ENCODE data around the gene MSH3.

MSH3 gene

DNA sequence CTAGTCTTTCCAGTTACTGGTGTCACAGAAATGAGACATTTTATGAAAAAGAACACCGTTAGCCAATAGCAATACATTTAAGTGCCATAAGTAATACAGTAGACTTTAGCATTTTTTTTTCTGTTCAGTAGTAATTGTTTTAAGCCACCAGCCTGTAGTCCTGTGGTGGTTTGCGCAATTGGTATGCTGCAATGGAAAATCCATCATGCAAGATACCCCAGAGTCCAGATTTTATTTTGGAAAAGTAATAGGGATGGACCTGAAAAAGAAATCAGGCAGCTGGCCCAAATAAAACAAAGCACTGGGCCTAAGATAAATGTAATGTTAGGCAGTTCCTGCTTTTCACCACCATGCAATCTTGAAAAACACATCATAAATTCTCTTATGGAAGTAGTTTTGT is 211.1 kb downstream of the MSH3 start:
- H3F3A ChIP-seq (ENCODE audit: low read depth) = no peaks in the 10 kb centered on the region
- H3K4me3 ChIP-seq (ENCODE audit: low read length, poor library complexity, severe bottlenecking) = no peak overlapping the region
- no peak overlapping the region for H3K4me2 ChIP-seq (ENCODE audit: low read depth, low read length, poor library complexity, severe bottlenecking)
- no peaks in the 10 kb centered on the region for H3K9me2 ChIP-seq (replicated peaks; ENCODE audit: low read depth, low read length)
- no peaks in the 10 kb centered on the region for H3K79me2 ChIP-seq (ENCODE audit: insufficient read depth, low read length)
- no peaks in the 10 kb centered on the region for H4K20me1 ChIP-seq (ENCODE audit: insufficient read depth, low read length, poor library complexity, severe bottlenecking)
- no peak overlapping the region for H2AFZ ChIP-seq (ENCODE audit: low read length)
- H3K27me3 ChIP-seq (ENCODE audit: insufficient read depth, low read length, poor library complexity, severe bottlenecking) = no peaks in the 10 kb centered on the region
- H3K36me3 ChIP-seq (ENCODE audit: insufficient read depth, low read length) = peaks cover 47% of the 10 kb centered on the region
- TF ChIP-seq, protein P1, sequence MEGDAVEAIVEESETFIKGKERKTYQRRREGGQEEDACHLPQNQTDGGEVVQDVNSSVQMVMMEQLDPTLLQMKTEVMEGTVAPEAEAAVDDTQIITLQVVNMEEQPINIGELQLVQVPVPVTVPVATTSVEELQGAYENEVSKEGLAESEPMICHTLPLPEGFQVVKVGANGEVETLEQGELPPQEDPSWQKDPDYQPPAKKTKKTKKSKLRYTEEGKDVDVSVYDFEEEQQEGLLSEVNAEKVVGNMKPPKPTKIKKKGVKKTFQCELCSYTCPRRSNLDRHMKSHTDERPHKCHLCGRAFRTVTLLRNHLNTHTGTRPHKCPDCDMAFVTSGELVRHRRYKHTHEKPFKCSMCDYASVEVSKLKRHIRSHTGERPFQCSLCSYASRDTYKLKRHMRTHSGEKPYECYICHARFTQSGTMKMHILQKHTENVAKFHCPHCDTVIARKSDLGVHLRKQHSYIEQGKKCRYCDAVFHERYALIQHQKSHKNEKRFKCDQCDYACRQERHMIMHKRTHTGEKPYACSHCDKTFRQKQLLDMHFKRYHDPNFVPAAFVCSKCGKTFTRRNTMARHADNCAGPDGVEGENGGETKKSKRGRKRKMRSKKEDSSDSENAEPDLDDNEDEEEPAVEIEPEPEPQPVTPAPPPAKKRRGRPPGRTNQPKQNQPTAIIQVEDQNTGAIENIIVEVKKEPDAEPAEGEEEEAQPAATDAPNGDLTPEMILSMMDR (conservative IDR thresholded peaks at IDR 0.05; ENCODE audit: low read length) = no peak
- TF ChIP-seq EZH2phosphoT487 (IDR thresholded peaks at IDR 0.05; ENCODE audit: borderline replicate concordance) = no peak
- no peak overlapping the region for H3K9ac ChIP-seq (ENCODE audit: low read depth, low read length, poor library complexity, severe bottlenecking)
- no peaks in the 10 kb centered on the region for H3K4me1 ChIP-seq (ENCODE audit: insufficient read depth, low read length, poor library complexity, severe bottlenecking)
- no peaks in the 10 kb centered on the region for H3K9me3 ChIP-seq (ENCODE audit: insufficient read depth, low read depth, low read length)

DNA sequence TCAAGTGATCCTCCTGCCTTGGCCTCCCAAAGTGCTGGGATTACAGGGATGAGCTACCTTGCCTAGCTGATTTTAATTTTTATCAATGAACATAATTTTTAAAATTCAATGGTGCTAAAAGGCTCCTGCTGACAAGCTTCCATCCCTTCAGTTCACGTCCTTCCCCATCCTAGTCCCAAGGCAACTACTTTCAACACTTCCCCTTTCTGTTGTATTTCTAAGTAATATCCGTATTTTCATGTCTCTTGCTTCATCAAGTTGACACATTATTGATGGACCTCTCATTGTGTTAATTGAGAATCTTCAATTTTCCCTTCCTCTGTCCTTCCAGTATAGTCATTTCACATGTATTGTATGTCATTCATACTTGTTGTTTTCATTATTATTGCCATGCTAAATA is 211.9 kb downstream of the MSH3 start:
- no peak overlapping the region for H3K9ac ChIP-seq (ENCODE audit: low read depth, low read length, poor library complexity, severe bottlenecking)
- no peaks in the 10 kb centered on the region for H3K79me2 ChIP-seq (ENCODE audit: insufficient read depth, low read length)
- TF ChIP-seq, protein P1 (conservative IDR thresholded peaks at IDR 0.05; ENCODE audit: low read length) = no peak
- TF ChIP-seq EZH2phosphoT487 (IDR thresholded peaks at IDR 0.05; ENCODE audit: borderline replicate concordance) = no peak
- H3K9me3 ChIP-seq (ENCODE audit: insufficient read depth, low read depth, low read length) = no peaks in the 10 kb centered on the region
- no peaks in the 10 kb centered on the region for H3F3A ChIP-seq (ENCODE audit: low read depth)
- H4K20me1 ChIP-seq (ENCODE audit: insufficient read depth, low read length, poor library complexity, severe bottlenecking) = no peaks in the 10 kb centered on the region
- peaks cover 46% of the 10 kb centered on the region for H3K36me3 ChIP-seq (ENCODE audit: insufficient read depth, low read length)
- no peaks in the 10 kb centered on the region for H3K4me1 ChIP-seq (ENCODE audit: insufficient read depth, low read length, poor library complexity, severe bottlenecking)
- no peak overlapping the region for H2AFZ ChIP-seq (ENCODE audit: low read length)
- no peaks in the 10 kb centered on the region for H3K27me3 ChIP-seq (ENCODE audit: insufficient read depth, low read length, poor library complexity, severe bottlenecking)
- H3K4me3 ChIP-seq (ENCODE audit: low read length, poor library complexity, severe bottlenecking) = no peak overlapping the region
- H3K9me2 ChIP-seq (replicated peaks; ENCODE audit: low read depth, low read length) = no peaks in the 10 kb centered on the region
- H3K4me2 ChIP-seq (ENCODE audit: low read depth, low read length, poor library complexity, severe bottlenecking) = no peak overlapping the region

DNA sequence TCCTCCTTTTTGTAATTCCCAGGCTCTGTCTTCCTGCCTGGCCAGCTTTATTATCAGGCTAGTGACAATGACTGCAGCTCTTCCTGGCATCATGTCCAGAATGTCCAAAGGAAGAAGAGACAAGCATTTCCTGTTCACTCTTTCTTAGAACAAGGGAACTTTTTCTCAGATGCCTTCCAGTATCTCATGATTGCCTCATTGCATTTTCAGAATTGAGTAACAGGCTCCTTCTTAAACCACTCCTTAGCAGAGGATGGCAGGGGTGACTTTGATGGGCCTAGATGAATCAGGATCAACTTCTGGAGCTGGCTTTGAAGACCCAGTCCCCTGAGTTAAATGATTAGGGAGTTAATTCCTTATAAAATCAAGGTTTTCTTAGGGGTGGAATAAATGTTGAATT is 212.8 kb downstream of the MSH3 start:
- Histone ChIP-seq H3K27me3 (ENCODE audit: insufficient read depth, low read length, poor library complexity, severe bottlenecking) (no peaks in the 10 kb centered on the region), H4K20me1 (ENCODE audit: insufficient read depth, low read length, poor library complexity, severe bottlenecking) (no peaks in the 10 kb centered on the region), H3K9me3 (ENCODE audit: insufficient read depth, low read depth, low read length) (no peaks in the 10 kb centered on the region), H3K9ac (ENCODE audit: low read depth, low read length, poor library complexity, severe bottlenecking) (no peak overlapping the region), H3K36me3 (ENCODE audit: insufficient read depth, low read length) (peaks cover 55% of the 10 kb centered on the region), H3K4me1 (ENCODE audit: insufficient read depth, low read length, poor library complexity, severe bottlenecking) (no peaks in the 10 kb centered on the region), H3K4me3 (ENCODE audit: low read length, poor library complexity, severe bottlenecking) (no peak overlapping the region), H3K9me2 (replicated peaks; ENCODE audit: low read depth, low read length) (no peaks in the 10 kb centered on the region), H2AFZ (ENCODE audit: low read length) (no peak overlapping the region), H3K4me2 (ENCODE audit: low read depth, low read length, poor library complexity, severe bottlenecking) (no peak overlapping the region), H3K79me2 (ENCODE audit: insufficient read depth, low read length) (no peaks in the 10 kb centered on the region), H3F3A (ENCODE audit: low read depth) (no peaks in the 10 kb centered on the region)
- TF ChIP-seq EZH2phosphoT487 (IDR thresholded peaks at IDR 0.05; ENCODE audit: borderline replicate concordance) = no peak
- TF ChIP-seq, protein P1 (conservative IDR thresholded peaks at IDR 0.05; ENCODE audit: low read length) = no peak

Measured in Loucy (cell line).